ENCODE results near the gene KLC1. TPM values are rescaled to one million over a fixed set of nuclear protein-coding genes. Genes with fewer than 3 reads are reported as not detected.

KLC1 gene
- total and polyA plus RNA-seq, 2 of the 8 experiments (the other 6 are each of a cell fraction or from before 2014, with no cell fraction given), result 84.6 to 134 TPM

DNA sequence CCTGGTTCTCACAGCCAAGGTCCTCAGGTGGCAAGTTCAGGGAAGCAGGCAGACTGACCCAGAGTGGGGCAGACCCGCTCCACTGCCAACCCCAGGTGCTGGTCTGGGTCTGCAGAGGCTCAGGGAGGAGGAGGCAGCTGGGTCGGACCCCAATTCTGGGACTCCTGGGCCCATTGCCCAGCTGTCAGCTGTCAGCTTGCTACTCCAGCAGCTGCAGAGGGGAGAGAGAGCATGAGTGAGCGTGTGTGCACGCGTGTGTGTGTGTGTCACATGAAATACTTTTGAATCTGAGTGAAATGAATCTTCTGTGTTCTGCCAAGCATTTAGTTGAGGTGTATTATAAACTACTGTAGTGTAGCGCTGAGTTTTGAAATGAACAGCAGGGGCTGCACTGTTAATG, 55.5 kb downstream of the KLC1 start (continued):
- TF ChIP-seq, protein P1, sequence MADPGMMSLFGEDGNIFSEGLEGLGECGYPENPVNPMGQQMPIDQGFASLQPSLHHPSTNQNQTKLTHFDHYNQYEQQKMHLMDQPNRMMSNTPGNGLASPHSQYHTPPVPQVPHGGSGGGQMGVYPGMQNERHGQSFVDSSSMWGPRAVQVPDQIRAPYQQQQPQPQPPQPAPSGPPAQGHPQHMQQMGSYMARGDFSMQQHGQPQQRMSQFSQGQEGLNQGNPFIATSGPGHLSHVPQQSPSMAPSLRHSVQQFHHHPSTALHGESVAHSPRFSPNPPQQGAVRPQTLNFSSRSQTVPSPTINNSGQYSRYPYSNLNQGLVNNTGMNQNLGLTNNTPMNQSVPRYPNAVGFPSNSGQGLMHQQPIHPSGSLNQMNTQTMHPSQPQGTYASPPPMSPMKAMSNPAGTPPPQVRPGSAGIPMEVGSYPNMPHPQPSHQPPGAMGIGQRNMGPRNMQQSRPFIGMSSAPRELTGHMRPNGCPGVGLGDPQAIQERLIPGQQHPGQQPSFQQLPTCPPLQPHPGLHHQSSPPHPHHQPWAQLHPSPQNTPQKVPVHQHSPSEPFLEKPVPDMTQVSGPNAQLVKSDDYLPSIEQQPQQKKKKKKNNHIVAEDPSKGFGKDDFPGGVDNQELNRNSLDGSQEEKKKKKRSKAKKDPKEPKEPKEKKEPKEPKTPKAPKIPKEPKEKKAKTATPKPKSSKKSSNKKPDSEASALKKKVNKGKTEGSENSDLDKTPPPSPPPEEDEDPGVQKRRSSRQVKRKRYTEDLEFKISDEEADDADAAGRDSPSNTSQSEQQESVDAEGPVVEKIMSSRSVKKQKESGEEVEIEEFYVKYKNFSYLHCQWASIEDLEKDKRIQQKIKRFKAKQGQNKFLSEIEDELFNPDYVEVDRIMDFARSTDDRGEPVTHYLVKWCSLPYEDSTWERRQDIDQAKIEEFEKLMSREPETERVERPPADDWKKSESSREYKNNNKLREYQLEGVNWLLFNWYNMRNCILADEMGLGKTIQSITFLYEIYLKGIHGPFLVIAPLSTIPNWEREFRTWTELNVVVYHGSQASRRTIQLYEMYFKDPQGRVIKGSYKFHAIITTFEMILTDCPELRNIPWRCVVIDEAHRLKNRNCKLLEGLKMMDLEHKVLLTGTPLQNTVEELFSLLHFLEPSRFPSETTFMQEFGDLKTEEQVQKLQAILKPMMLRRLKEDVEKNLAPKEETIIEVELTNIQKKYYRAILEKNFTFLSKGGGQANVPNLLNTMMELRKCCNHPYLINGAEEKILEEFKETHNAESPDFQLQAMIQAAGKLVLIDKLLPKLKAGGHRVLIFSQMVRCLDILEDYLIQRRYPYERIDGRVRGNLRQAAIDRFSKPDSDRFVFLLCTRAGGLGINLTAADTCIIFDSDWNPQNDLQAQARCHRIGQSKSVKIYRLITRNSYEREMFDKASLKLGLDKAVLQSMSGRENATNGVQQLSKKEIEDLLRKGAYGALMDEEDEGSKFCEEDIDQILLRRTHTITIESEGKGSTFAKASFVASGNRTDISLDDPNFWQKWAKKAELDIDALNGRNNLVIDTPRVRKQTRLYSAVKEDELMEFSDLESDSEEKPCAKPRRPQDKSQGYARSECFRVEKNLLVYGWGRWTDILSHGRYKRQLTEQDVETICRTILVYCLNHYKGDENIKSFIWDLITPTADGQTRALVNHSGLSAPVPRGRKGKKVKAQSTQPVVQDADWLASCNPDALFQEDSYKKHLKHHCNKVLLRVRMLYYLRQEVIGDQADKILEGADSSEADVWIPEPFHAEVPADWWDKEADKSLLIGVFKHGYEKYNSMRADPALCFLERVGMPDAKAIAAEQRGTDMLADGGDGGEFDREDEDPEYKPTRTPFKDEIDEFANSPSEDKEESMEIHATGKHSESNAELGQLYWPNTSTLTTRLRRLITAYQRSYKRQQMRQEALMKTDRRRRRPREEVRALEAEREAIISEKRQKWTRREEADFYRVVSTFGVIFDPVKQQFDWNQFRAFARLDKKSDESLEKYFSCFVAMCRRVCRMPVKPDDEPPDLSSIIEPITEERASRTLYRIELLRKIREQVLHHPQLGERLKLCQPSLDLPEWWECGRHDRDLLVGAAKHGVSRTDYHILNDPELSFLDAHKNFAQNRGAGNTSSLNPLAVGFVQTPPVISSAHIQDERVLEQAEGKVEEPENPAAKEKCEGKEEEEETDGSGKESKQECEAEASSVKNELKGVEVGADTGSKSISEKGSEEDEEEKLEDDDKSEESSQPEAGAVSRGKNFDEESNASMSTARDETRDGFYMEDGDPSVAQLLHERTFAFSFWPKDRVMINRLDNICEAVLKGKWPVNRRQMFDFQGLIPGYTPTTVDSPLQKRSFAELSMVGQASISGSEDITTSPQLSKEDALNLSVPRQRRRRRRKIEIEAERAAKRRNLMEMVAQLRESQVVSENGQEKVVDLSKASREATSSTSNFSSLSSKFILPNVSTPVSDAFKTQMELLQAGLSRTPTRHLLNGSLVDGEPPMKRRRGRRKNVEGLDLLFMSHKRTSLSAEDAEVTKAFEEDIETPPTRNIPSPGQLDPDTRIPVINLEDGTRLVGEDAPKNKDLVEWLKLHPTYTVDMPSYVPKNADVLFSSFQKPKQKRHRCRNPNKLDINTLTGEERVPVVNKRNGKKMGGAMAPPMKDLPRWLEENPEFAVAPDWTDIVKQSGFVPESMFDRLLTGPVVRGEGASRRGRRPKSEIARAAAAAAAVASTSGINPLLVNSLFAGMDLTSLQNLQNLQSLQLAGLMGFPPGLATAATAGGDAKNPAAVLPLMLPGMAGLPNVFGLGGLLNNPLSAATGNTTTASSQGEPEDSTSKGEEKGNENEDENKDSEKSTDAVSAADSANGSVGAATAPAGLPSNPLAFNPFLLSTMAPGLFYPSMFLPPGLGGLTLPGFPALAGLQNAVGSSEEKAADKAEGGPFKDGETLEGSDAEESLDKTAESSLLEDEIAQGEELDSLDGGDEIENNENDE (IDR thresholded peaks at IDR 0.05; ENCODE audit: insufficient replicate concordance, low read length), result no peak
- TF ChIP-seq CHD2 (IDR thresholded peaks at IDR 0.05; ENCODE audit: low read length), result no peak
